Measurements from ENCODE around the gene DNAJB13.

DNAJB13 gene

GRCh38 chr11:73956876-73957653, 6.2 kb downstream of the DNAJB13 start:
- peak; percentile 50 to 69 for DNase-seq

GRCh38 chr11:73957654-73958361, 7.0 kb downstream of the DNAJB13 start:
- peak in 1 of 2 experiments; percentile 28 for DNase-seq

DNA sequence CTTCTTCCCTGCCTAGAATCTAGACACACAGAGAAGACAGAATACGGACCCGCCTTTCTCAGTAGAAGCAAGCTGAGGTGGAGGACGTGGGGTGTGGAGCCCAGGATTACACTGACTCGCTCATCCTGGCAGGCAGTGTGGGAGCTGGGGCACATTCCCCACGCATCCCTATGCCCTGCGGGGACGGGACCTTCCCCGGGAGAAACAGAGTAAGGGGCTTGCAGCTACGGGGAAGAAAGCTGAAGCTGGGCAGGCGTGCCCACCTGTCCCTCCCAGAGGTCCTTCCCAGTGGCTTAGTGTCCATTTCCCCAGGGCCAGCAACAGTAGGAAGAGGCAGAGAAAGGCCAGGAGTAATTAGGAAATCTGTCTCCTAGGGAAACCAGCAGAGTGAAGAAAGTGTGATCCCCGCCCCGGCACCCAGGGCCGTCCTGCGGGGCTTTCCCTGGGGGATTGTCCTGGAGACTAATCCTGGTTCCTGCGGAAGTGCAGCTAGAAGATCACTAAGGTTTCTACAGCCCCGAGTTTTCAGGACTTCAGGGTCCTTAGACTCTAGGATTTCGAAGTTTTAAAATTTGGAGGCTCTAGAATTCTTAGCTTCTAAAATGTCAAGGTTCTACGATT, 7.8 kb downstream of the DNAJB13 start:
- DNase-seq, result no peak

DNA sequence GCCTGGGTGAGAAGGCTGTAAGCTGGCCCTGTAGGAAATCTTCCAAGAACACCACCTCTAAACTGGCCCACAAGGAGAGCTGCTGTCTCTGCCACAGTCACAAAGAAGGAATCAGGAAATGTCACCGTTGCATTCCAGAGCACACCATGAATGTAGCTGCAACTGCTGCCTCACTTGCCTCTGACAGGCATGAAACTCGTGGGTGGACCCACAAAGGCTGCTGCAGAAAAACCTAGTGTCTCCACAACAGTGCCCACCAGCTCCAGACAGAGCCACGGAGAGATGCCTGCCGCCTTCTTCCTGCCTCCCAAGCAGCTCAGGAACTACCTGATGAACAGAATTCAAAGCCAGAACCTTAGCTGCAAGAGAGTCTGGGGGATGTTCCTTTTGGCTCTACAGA, 10.5 kb downstream of the DNAJB13 start:
- DNase-seq, result no peak

DNA sequence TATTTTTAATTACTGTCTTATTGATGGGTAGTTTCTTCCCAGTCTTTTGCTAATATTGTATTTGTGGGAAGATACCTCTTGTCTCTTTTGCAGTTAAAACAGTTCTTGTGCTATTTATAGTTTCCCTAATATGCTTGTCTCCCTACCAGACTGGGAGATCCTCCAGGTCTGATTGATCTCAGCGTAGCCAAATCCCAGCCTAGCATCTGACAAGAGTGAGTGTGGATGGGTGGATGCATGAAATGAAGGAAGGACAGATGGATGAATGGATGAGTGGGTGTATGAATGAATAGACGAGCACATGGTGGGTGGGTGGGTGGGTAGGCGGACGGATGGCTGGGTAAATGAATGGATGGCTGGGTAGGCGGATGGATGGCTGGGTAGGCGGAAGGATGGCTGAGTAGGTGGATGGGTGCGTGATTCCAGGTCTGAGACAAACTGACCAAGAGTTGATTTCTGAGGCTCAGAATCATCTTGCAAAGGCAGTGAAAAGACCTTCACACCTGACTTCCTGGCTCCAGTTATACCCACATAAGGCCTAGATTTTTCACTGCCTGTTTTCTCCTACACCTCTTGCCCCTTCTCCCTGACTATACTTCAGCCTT, 11.4 kb downstream of the DNAJB13 start:
- no peak for DNase-seq

DNA sequence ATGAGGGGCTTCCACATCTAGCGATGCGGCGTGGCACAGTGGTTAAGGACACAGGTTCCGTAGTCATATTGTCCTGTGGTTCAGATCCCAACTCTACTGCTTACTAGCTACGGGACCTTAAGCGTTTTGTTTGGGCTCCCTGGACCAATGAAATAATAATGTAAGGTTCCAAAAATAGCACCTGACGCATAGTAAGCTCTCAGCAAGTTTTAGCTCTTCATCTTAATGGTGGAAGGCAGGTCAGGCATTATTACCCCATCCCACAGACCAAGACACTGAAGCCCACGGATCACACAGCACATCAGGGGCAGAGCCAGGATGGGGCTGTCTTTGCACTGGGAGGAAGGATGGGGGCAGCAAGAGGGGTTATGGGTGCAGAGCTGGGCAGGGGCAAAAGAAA, 13.0 kb downstream of the DNAJB13 start:
- DNase-seq, result no peak

DNA sequence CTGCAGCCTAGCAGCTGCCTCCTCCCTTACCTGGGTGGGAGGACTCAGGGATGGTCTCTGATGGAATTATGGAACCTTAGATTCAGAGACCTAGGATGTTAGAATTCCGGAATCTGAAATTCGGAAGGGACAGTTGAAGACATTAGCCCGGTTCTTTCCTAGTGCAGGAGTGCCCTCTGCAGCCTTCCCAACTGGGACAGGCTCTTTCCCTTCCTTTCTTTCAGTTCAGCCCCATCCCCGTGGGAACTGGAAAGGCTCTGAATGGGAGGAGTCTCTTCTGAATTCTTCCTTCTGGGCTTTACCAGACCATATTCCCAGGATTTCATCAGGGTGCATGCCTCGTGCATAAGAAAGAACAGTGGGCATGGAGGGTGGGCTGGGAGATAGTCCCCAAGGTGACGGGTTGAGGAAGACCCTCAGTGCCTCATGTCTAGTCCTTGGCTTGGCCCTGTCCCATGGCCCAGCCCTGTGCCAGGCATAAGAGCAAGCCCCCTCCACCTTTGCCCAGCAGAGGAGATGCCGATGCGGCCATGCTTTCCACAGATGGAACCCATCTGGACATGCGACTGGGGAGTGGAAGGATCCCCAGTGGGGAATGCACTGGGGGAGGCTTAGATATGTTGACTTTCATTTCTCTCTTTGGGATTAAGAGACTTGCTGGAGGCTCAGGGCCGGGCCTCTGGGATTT, 14.4 kb downstream of the DNAJB13 start:
- peak in 1 of 2 experiments; percentile 24 for DNase-seq

DNA sequence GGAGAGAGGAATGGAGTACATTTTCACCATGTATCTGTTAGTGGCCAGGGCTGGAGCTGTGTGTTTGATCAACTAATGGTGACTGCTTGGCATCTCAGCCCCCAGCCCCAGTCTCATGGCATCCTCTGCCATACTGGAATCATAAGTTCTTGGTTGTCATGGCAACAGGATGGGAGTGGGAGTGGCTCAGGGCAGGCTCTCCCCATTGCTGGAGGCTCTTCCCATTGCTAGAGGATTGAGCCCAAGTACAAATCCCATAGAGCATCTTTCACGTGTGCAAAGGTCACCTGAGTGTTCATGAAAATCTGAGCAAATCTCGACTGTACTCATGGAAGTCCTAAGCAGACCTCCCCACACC, 14.9 kb downstream of the DNAJB13 start:
- peak in 1 of 2 experiments; percentile 35 for DNase-seq

GRCh38 chr11:73968356-73968966, 17.6 kb downstream of the DNAJB13 start:
- no peak for DNase-seq

DNA sequence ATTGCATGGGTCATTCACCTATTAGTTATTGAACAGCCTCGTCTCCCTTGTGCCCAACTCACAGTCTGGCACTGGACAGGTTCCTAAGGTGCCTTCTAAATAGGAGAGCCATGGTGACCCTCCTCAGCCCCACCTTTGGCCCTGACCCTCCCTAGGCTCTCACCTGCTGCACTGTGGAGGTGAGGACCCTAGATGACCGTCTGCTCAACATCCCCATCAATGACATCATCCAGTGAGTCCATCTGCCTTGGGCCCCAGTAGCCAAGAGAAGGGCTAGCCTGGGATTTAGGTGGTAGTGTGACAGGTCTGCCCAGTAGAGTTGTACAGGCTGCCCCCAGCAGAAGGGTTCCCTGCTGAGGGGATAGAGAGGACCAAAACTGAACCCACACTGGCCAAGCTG, 18.3 kb downstream of the DNAJB13 start:
- DNase-seq, result no peak

DNA sequence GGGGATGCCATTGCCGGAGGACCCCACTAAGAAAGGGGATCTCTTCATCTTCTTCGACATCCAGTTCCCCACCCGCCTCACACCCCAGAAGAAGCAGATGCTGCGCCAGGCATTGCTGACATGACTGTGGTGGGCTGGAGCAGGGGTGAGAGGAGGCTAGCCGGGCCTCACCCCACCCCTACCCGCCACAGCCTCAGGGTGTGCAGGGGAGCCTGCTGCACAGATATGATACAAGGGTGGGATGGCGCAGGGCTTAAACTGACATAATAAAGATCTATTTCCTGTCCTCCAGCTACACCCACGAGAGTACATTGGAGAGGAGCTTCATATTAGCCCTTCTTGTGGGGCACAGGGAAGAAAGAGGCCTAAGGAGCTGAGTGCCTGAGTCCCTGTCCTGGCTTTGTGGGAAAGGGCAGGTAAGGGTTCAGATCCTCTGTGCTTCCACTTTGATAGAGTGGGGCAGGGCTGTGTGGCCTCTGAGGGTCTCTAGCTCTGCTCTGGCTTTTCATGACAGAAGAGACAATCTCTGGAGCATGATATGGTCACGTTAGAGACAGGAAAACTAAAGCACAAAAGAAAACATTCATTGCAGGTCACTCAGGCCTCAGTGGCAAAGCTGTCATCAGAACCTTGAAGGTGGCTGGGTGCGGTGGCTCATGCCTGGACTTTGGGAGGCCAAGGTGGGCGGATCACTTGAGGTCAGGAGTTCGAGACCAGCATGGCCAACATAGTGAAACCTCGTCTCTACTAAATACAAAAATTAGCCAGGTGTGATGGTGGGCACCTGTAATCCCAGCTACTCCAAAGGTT, 19.4 kb downstream of the DNAJB13 start:
- no peak for DNase-seq

DNA sequence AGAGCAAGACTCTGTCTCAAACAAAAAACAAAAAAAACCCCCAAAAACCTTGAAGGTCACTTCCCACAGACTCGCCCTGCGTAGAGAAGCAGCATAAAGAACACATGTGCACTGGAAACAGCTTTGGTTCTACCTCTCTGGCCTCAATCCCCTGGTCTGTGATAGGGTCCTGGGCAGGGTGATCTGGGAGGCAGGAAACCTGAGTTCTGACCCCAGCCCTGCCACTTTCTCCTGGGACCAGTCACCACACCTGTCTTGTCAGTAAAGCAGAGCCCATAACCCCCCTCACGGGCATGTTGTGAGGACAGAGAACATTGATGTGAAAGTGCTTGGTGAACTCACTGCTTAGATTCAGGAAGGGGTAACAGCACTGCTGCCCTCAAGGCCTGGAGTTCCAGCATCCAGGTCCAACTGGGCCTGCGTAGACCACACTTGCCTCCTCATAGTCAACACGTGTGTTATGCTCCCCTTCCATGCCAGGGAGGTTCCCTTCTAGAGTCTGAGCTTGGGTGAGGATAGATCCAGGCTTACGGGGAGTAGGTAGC, 20.4 kb downstream of the DNAJB13 start:
- no peak for DNase-seq

DNA sequence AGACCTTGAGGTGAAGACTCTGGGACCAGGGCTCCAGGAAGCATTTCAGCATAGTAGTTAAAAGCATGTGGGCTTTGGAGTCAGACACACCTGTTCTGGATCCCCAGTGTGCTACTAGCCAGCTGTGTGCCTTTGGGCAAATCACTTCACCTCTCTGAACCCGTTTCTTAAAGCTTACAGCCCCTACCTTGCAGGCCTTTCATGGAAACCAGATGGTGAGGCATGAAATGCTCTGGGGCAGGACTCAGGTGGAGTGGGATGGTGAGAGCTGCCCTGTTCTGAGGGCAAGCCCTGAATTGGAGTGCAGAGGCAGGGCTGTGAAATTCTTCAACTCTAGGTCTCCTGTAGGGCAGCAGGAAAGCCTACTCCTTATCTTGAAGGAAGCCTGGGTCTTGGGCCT, 21.4 kb downstream of the DNAJB13 start:
- no peak for DNase-seq

- no peak for DNase-seq
These were observed 22.0 kb downstream of the DNAJB13 start for GRCh38 chr11:73972620-73973449.

DNA sequence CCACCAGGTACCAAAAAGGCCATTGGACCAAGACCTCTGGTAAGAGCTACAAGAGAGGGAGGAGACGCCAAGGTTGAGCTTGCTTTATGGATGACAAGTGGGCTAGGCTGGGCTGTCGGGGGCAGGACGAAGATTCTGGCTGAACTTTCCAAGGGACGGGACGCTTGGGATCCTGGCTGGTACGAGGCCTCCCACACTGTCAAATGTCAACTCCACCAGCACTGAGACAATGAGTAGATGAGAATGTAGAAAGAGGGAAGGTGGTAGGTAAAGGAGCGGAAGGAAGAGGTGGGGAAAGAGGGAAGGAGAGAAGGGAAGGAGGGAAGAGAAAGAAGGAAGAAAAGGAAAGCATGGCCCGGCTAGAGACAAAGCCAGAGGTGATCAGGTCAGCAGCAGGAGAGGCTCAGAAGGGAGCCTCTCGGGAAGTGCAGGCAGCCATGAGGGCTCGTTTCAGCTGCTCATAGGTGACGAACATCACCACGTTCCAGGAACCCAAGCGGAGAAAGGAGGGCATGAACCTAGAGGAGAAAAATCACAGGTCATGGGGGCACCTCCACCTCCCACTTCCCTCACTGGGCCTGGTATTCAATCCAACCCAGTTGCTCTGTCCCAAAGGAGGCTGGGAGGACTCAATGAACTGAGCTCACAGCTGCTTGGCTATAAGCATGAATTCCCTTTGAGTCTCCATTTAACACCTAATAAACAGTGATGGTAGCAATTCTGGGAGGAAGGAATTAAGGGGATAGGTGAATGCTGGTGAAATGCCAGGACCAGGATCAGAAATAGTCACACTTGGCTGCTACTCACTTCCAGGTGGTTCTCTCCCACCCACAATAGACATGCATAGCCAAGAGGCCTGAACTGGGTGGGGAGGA, 24.0 kb downstream of the DNAJB13 start:
- no peak for DNase-seq

DNA sequence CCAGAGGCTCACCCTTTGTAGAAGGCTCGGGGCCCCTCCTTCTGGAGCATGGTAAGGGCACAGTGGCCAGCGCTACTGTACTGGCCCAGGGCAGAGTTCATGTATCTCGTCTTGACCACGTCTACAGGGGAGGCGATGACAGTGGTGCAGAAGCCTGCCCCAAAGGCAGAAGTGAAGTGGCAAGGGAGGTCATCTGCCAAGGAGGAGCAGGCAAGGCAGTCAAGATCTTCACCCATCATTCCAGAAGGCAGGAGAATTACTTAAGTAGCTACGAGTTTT, 24.6 kb downstream of the DNAJB13 start:
- DNase-seq, result no peak

DNA sequence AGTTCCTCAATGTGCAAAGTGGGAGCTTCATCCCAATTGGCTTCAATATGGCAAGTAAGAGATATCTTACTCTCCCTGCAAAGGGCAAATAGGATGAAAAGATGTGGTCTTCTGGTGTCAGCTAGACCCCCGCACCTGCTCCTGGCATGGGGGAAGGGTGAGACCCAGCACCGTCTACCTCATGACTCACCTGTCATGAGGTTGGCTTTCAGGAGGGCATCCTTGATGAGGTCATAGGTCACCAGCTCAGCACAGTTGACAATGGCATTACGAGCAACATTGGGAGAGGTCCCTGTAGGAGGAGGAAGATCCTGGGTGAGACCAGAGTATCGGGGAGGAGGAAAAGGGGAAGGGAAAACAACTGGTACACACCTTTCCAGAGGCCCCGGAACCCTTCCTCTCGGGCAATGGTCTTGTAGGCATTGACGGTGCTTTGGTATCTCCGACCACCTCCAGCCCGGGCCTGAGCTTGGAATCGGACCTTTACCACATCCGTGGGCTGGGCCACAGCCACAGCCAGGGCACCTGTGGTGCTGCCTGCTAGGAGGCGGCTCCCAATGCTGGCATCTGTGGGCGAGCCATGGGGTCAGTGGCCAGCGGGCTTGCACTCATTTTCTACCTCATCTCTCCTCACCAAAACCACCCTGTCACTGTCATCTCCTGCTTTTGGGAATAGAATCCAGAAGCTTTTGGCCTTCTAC, 25.8 kb downstream of the DNAJB13 start:
- no peak for DNase-seq

GRCh38 chr11:73977856-73978519, 27.2 kb downstream of the DNAJB13 start:
- DNase-seq, result no peak

Data from NCI-H524 (cell line).